H1 (cell line): Measurements from ENCODE around the gene POP7. TPM values are rescaled to one million over a fixed set of nuclear protein-coding genes. Genes with fewer than 3 reads are reported as not detected.

ENCODE experiments used
- CTCF ChIA-PET: fragments of 300-600 bp; sonication (Branson Sonifier 250); formaldehyde crosslinking; loops from one replicate; lab custom pipeline; 2021; ENCODE audit not compliant: partially characterized antibody; lab: Charles Lee
- POLR2A ChIA-PET: fragments of 300-600 bp; sonication (Branson Sonifier 250); formaldehyde crosslinking; loops from one replicate; lab custom pipeline; 2021; ENCODE audit warnings: inconsistent platforms; ENCODE audit not compliant: partially characterized antibody; lab: Charles Lee
- DNase-seq, 2 experiments: peaks; one replicate each; pipeline versions ENCODE4 v3.0.0 to v3.0.0-alpha.2; 2010 to 2022; ENCODE audit warnings: low spot score in 2 of 2, low read depth in 1 of 2, mixed read lengths in 1 of 2
- FAIRE-seq: peaks from 2 replicates; lab custom pipeline; 2011; peaks lifted over from hg19 to GRCh38; lab: Jason Lieb, UNC
- H2AFZ ChIP-seq: 2 replicates; pipeline ENCODE4 v1.8.1; 2012; ENCODE audit warnings: low read length, inconsistent platforms
- H2AK5ac ChIP-seq: 2 replicates; pipeline ENCODE4 v1.6.1; 2013; ENCODE audit warnings: low read depth, low read length
- H2BK120ac ChIP-seq: replicated peaks from 2 replicates; pipeline ENCODE3; 2013; ENCODE audit warnings: low read depth, low read length, inconsistent platforms
- H2BK12ac ChIP-seq: 2 replicates; pipeline ENCODE4 v1.6.1; 2013; ENCODE audit warnings: low read depth, low read length
- H2BK15ac ChIP-seq: 2 replicates; pipeline ENCODE4 v1.6.1; 2013; ENCODE audit warnings: low read length
- H2BK20ac ChIP-seq: 2 replicates; pipeline ENCODE4 v1.6.1; 2013; ENCODE audit warnings: low read length
- H2BK5ac ChIP-seq: 2 replicates; pipeline ENCODE4 v1.6.1; 2013; ENCODE audit warnings: low read depth, low read length
- H3K14ac ChIP-seq: 2 replicates; pipeline ENCODE4 v1.6.1; 2013; ENCODE audit warnings: inconsistent platforms; ENCODE audit not compliant: insufficient read length
- H3K18ac ChIP-seq: 2 replicates; pipeline ENCODE4 v1.6.1; 2013; ENCODE audit warnings: low read length; ENCODE audit errors: extremely low read depth
- H3K23ac ChIP-seq: 2 replicates; pipeline ENCODE4 v1.6.1; 2013; ENCODE audit warnings: inconsistent platforms; ENCODE audit not compliant: insufficient read length
- H3K23me2 ChIP-seq: 2 replicates; pipeline ENCODE4 v1.6.1; 2013; ENCODE audit warnings: low read depth, low read length
- H3K27ac ChIP-seq: 2 replicates; pipeline ENCODE4 v1.6.1; 2011; ENCODE audit warnings: low read depth, low read length, inconsistent platforms
- H3K27me3 ChIP-seq, 4 experiments: replicated peaks in 1 of 4; 1 replicate in 1 of 4; 2 replicates in 3 of 4; pipeline versions ENCODE4 v1.6.1 to v1.8.1; 2011 to 2013; ENCODE audit warnings: low read length in 3 of 4, mild to moderate bottlenecking in 3 of 4, inconsistent platforms in 2 of 4, mixed read lengths in 2 of 4, moderate library complexity in 1 of 4; ENCODE audit not compliant: control insufficient read depth in 3 of 4, insufficient read depth in 3 of 4; ENCODE audit errors: extremely low read depth in 1 of 4
- H3K36me3 ChIP-seq, 4 experiments: 2 replicates each; pipeline versions ENCODE4 v1.6.1 to v1.8.1; 2011 to 2013; ENCODE audit warnings: mild to moderate bottlenecking in 4 of 4, low read length in 3 of 4, moderate library complexity in 2 of 4, control low read depth in 1 of 4, inconsistent platforms in 1 of 4; ENCODE audit not compliant: insufficient read depth in 4 of 4, control insufficient read depth in 2 of 4
- H3K4ac ChIP-seq: replicated peaks from 2 replicates; pipeline ENCODE3; 2013; ENCODE audit warnings: low read length, low read depth, mixed read lengths, inconsistent platforms; ENCODE audit not compliant: insufficient read length
- H3K4me1 ChIP-seq, 4 experiments: replicated peaks in 1 of 4; 1 replicate in 1 of 4; 2 replicates in 3 of 4; pipeline versions ENCODE4 v1.6.1 to v1.8.1; 2011 to 2013; ENCODE audit warnings: low read length in 3 of 4, inconsistent platforms in 2 of 4, mixed read lengths in 1 of 4; ENCODE audit not compliant: insufficient read depth in 4 of 4, control insufficient read depth in 3 of 4
- H3K4me2 ChIP-seq, 2 experiments: 2 replicates each; pipeline versions ENCODE4 v1.6.1 to v1.8.1; 2011 to 2013; ENCODE audit warnings: low read depth in 2 of 2, low read length in 2 of 2, control low read depth in 1 of 2, inconsistent platforms in 1 of 2, mild to moderate bottlenecking in 1 of 2; ENCODE audit not compliant: insufficient read depth in 1 of 2
- H3K4me3 ChIP-seq, 4 experiments: fragments of 200-600, 300-600 bp in 1 of 4; sonication (generic), shearing (Covaris generic), sonication (Bioruptor Twin) in 1 of 4; 2 replicates each; pipeline versions ENCODE4 v1.5.1 to v1.8.1; 2011 to 2016; ENCODE audit warnings: low read length in 4 of 4, low read depth in 3 of 4, control low read depth in 2 of 4, inconsistent platforms in 2 of 4, mild to moderate bottlenecking in 2 of 4, mixed read lengths in 1 of 4, moderate library complexity in 1 of 4; ENCODE audit not compliant: insufficient read depth in 2 of 4; ENCODE audit errors: extremely low read depth in 1 of 4
- H3K56ac ChIP-seq: replicated peaks from 2 replicates; pipeline ENCODE3; 2013; ENCODE audit warnings: low read depth, mild to moderate bottlenecking, mixed read lengths, low read length, inconsistent platforms; ENCODE audit not compliant: insufficient read length
- H3K79me1 ChIP-seq: 2 replicates; pipeline ENCODE4 v1.6.1; 2013; ENCODE audit warnings: low read depth, low read length, control low read depth
- H3K79me2 ChIP-seq, 2 experiments: 2 replicates each; pipeline versions ENCODE4 v1.6.1 to v1.8.1; 2012 to 2013; ENCODE audit warnings: low read length in 2 of 2, mild to moderate bottlenecking in 2 of 2, inconsistent platforms in 1 of 2; ENCODE audit not compliant: insufficient read depth in 2 of 2, control insufficient read depth in 1 of 2
- H3K9ac ChIP-seq, 4 experiments: replicated peaks in 1 of 4; 1 replicate in 1 of 4; 2 replicates in 3 of 4; pipeline versions ENCODE4 v1.6.1 to v1.8.1; 2011 to 2013; ENCODE audit warnings: low read depth in 3 of 4, low read length in 3 of 4, control low read depth in 2 of 4, mild to moderate bottlenecking in 2 of 4, moderate library complexity in 2 of 4, inconsistent platforms in 1 of 4; ENCODE audit errors: extremely low read depth in 1 of 4
- H3K9me3 ChIP-seq, 2 experiments: 2 replicates each; pipeline versions ENCODE4 v1.6.1 to v1.8.1; 2012 to 2013; ENCODE audit warnings: mild to moderate bottlenecking in 2 of 2, moderate library complexity in 2 of 2, control low read depth in 1 of 2, inconsistent platforms in 1 of 2, low read depth in 1 of 2, low read length in 1 of 2, mixed read lengths in 1 of 2; ENCODE audit not compliant: insufficient read depth in 2 of 2
- H4K20me1 ChIP-seq, 2 experiments: replicated peaks in 1 of 2; 2 replicates each; pipeline versions ENCODE3 to v1.8.1; 2011 to 2013; ENCODE audit warnings: inconsistent platforms in 2 of 2, low read length in 2 of 2, mild to moderate bottlenecking in 1 of 2; ENCODE audit not compliant: insufficient read depth in 2 of 2, control insufficient read depth in 1 of 2
- H4K5ac ChIP-seq: 2 replicates; pipeline ENCODE4 v1.6.1; 2013; ENCODE audit warnings: low read length, low read depth, mixed read lengths, inconsistent platforms; ENCODE audit not compliant: insufficient read length
- H4K8ac ChIP-seq: 2 replicates; pipeline ENCODE4 v1.8.0; 2013; ENCODE audit warnings: mild to moderate bottlenecking, moderate library complexity, low read length, inconsistent platforms; ENCODE audit not compliant: insufficient read depth; ENCODE audit errors: extremely low read depth
- H4K91ac ChIP-seq: replicated peaks from 2 replicates; pipeline ENCODE3; 2013; ENCODE audit warnings: low read length, mixed read lengths, inconsistent platforms; ENCODE audit not compliant: insufficient read length
- CBX5 ChIP-seq: fragments of 300-800, 300-1000 bp; sonication (generic); IDR thresholded peaks from 2 replicates; pipeline ENCODE4 v1.7.1; 2016; ENCODE audit warnings: antibody characterized with exemption, low read length, low read depth
- EZH2 ChIP-seq: fragments of 200-600 bp; sonication (generic); IDR thresholded peaks from 2 replicates; pipeline ENCODE4 v1.7.1; 2012; ENCODE audit warnings: low read depth, mild to moderate bottlenecking, moderate library complexity, low read length, inconsistent platforms; ENCODE audit not compliant: severe bottlenecking
- WGBS, 2 experiments: shearing (Covaris generic) in 1 of 2; methylation state at CpG; one replicate each; pipeline versions ENCODE4 v1.1.6 to v1.1.7; 2013 to 2015; ENCODE audit warnings: low lambda C conversion rate in 2 of 2, mixed read lengths in 2 of 2, inconsistent platforms in 1 of 2, low coverage in 1 of 2, missing lambda C conversion rate in 1 of 2; ENCODE audit not compliant: insufficient replicate concordance in 2 of 2, insufficient coverage in 1 of 2, insufficient read length in 1 of 2; ENCODE audit errors: extremely low coverage in 1 of 2, missing lambda C conversion rate in 1 of 2; 5-methylcytosine and 5-hydroxymethylcytosine counted together
- polyA plus RNA-seq, 7 experiments: library from polyadenylated mRNA; depleted of rRNA in 3 of 7; stranded (reverse) in 5 of 7; unstranded in 2 of 7; fragments of >200 nt in 5 of 7; fragments of 200-250 nt in 2 of 7; gene quantifications; 1 replicate in 5 of 7; 2 replicates in 1 of 7; 4 replicates in 1 of 7; pipeline versions ENCODE4 v1.2.1 to v1.2.3, GENCODE V29; 2011 to 2013; ENCODE audit warnings: missing spikeins in 2 of 7, mixed read lengths in 2 of 7
- total RNA-seq: library from RNA; stranded (reverse); fragmentation: NEBNext Ultra II Directional; extraction: Animal tissue kit (Norgen Biotek cat#: 25700); gene quantifications from 2 replicates; pipeline ENCODE4 v1.2.1, GENCODE V29; 2021

POP7 gene
- total and polyA plus RNA-seq, 2 of the 8 experiments (the other 6 are each of a cell fraction or from before 2014, with no cell fraction given) = 92.5 to 135 TPM

DNA sequence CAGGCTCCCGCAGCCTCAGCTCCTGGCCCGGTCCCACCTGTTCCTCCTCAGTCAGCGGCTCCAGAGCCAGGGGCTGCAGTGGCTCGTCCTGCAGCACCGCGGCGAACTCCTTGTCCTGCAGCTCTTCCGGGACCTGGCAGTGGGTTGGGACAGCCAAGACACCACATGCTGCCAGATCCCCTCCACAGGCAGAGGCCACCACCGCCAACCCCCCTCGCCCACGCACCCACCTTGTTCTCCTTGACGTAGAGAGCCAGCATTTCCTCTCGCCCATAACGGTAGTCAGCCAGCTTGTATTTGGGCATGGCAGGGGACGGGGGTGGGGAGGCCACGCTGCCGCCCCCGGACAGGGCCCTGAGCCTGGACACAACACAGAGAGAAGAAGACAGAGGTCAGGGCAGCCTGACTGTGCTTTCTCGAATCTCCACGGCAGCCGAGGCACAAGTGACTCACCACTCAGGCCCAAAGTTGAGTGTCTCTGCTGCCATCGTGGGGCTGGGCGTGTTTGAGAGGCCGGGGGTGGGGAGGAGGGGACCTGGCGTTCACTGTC is 18.1 kb upstream of the POP7 start:
- no peak overlapping the region for H2BK12ac ChIP-seq
- TF ChIP-seq EZH2 (no peak), CBX5 (no peak)
- TF ChIP-seq, all 59 proteins: peak for 0
- peaks cover 0 to 17% (median 11%) of the 10 kb centered on the region in 4 experiments; a peak in 6 of 7 replicates for H3K4me1 ChIP-seq
- H2BK5ac ChIP-seq = no peak overlapping the region
- no peaks in the 10 kb centered on the region for H3K27me3 ChIP-seq
- peaks cover 14% of the 10 kb centered on the region for H3K79me1 ChIP-seq
- H3K27ac ChIP-seq = no peak overlapping the region
- H3K56ac ChIP-seq = no peak overlapping the region
- no peak for FAIRE-seq
- CTCF ChIA-PET = interaction anchor here (0.6 to 20.7 kb wide), 5 partner anchors 21 to 90 kb away, joined by 3 to 254 read pairs (median 5); partner anchors contain the start of genes MOSPD3 and POP7
- no peak overlapping the region for H3K14ac ChIP-seq
- no peak overlapping the region for H3K4ac ChIP-seq
- peaks cover 17 to 56% of the 10 kb centered on the region in 2 experiments for H3K79me2 ChIP-seq
- H2AFZ ChIP-seq = no peak overlapping the region
- peaks cover 34 to 66% (median 55%) of the 10 kb centered on the region in 4 experiments for H3K36me3 ChIP-seq
- H3K9ac ChIP-seq = no peak overlapping the region
- H3K18ac ChIP-seq = no peak overlapping the region
- no peak overlapping the region for H2BK20ac ChIP-seq
- no peak overlapping the region for H4K91ac ChIP-seq
- POLR2A ChIA-PET = interaction anchor here (0.6 to 14.3 kb wide), 5 partner anchors 9 to 90 kb away, joined by 3 to 257 read pairs (median 4); partner anchors contain the start of gene POP7
- peaks cover 10% of the 10 kb centered on the region for H3K23me2 ChIP-seq
- no peak overlapping the region for H2BK15ac ChIP-seq
- WGBS, 2 experiments = 93% methylated on average over 20 of the region's 25 CpGs; no CpG with 5 or more reads in 1 of the 2 experiments
- H3K4me2 ChIP-seq = no peak overlapping the region
- H4K8ac ChIP-seq = no peak overlapping the region
- H2AK5ac ChIP-seq = no peak overlapping the region
- H4K20me1 ChIP-seq = peaks cover 30 to 56% of the 10 kb centered on the region in 2 experiments
- DNase-seq = no peak
- H3K4me3 ChIP-seq = no peak overlapping the region
- H4K5ac ChIP-seq = no peak overlapping the region
- no peak overlapping the region for H2BK120ac ChIP-seq
- no peaks in the 10 kb centered on the region for H3K9me3 ChIP-seq
- no peak overlapping the region for H3K23ac ChIP-seq
